HCT116 (cell line): ENCODE data around the gene POLR2A. TPM values are rescaled to one million over a fixed set of nuclear protein-coding genes. Genes with fewer than 3 reads are reported as not detected.

Experiments used
- ATAC-seq: fragments of 200-7000 bp; cut with Tn5 transposase; 2 replicates; pipeline ENCODE4 v1.9.1; 2020; ENCODE audit warnings: mild to moderate bottlenecking, moderate library complexity
- BruUV-seq: library from RNA; stranded (reverse); fragments of 400-500 nt; replicated peaks from 2 replicates; lab custom pipeline; 2021; lab: Mats Ljungman, UMichigan
- CTCF ChIA-PET: fragments of 300-600 bp; sonication (Branson Sonifier 250); formaldehyde crosslinking; loops from one replicate; lab custom pipeline; 2021; ENCODE audit warnings: antibody characterized with exemption; lab: Charles Lee
- POLR2A ChIA-PET: fragments of 300-600, 350-600 bp; sonication (Branson Sonifier 250); formaldehyde crosslinking; loops from one replicate; lab custom pipeline; 2021; ENCODE audit warnings: antibody characterized with exemption; lab: Charles Lee
- RAD21 ChIA-PET, 2 experiments: fragments of 300-600 bp; sonication (Branson Sonifier 250); formaldehyde crosslinking; loops; one replicate each; lab custom pipeline; 2023; ENCODE audit warnings: low total read pairs in 2 of 2; ENCODE audit not compliant: uncharacterized antibody in 2 of 2, unreplicated experiment in 2 of 2, low non-redundant PET in 1 of 2; lab: Charles Lee
- DNase-seq: peaks from one replicate; pipeline ENCODE4 v3.0.0-alpha.2; 2010; ENCODE audit warnings: low read depth, low spot score
- H2AFZ ChIP-seq: fragments of 200-600 bp; shearing (Covaris generic), sonication (generic); 2 replicates; pipeline ENCODE4 v1.6.1; 2017; ENCODE audit warnings: low read depth, mixed run types, mixed read lengths, antibody characterized with exemption, low read length; ENCODE audit not compliant: poor library complexity, severe bottlenecking
- H3K27ac ChIP-seq: 2 replicates; pipeline ENCODE4 v1.5.1; 2012; ENCODE audit warnings: low read depth, low read length
- H3K27me3 ChIP-seq: fragments of 200-600 bp; sonication (generic); 2 replicates; pipeline ENCODE4 v1.6.1; 2016; ENCODE audit warnings: mixed run types, low read length, mixed read lengths; ENCODE audit not compliant: insufficient read depth
- H3K36me3 ChIP-seq, 2 experiments: fragments of 200-500 bp in 1 of 2; fragments of 200-600 bp in 1 of 2; sonication (Bioruptor generic) in 1 of 2; sonication (generic) in 1 of 2; 2 replicates each; pipeline versions ENCODE4 v1.5.1 to v1.6.1; 2014 to 2016; ENCODE audit warnings: low read length in 2 of 2, inconsistent platforms in 1 of 2, mixed read lengths in 1 of 2, mixed run types in 1 of 2; ENCODE audit not compliant: insufficient read depth in 2 of 2, control insufficient read depth in 1 of 2
- H3K4me1 ChIP-seq, 2 experiments: fragments of 200-600 bp in 1 of 2; sonication (generic) in 1 of 2; 2 replicates each; pipeline versions ENCODE4 v1.5.1 to v1.6.1; 2012 to 2017; ENCODE audit warnings: low read length in 2 of 2, inconsistent platforms in 1 of 2, mild to moderate bottlenecking in 1 of 2, mixed read lengths in 1 of 2, mixed run types in 1 of 2, moderate library complexity in 1 of 2; ENCODE audit not compliant: insufficient read depth in 2 of 2, control insufficient read depth in 1 of 2
- H3K4me2 ChIP-seq: fragments of 200-600 bp; sonication (generic); 2 replicates; pipeline ENCODE4 v1.6.1; 2017; ENCODE audit warnings: mixed run types, low read length, mixed read lengths
- H3K4me3 ChIP-seq, 2 experiments: fragments of 200-600 bp in 1 of 2; sonication (generic) in 1 of 2; replicated peaks in 1 of 2; 2 replicates each; pipeline ENCODE4 v1.5.1; 2011 to 2016; ENCODE audit warnings: low read length in 2 of 2, control low read depth in 1 of 2, low read depth in 1 of 2, mild to moderate bottlenecking in 1 of 2, mixed read lengths in 1 of 2, mixed run types in 1 of 2
- H3K79me2 ChIP-seq: fragments of 200-600 bp; sonication (generic); 2 replicates; pipeline ENCODE4 v1.6.1; 2017; ENCODE audit warnings: mild to moderate bottlenecking, mixed run types, low read length, moderate library complexity, mixed read lengths; ENCODE audit not compliant: insufficient read depth
- H3K9ac ChIP-seq: fragments of 200-600 bp; sonication (generic); 2 replicates; pipeline ENCODE4 v1.6.1; 2016; ENCODE audit warnings: low read length, mixed read lengths
- H3K9me2 ChIP-seq: fragments of 200-600 bp; sonication (generic), shearing (Covaris generic); 2 replicates; pipeline ENCODE4 v1.6.1; 2017; ENCODE audit warnings: mixed run types, mild to moderate bottlenecking, moderate library complexity; ENCODE audit not compliant: insufficient read depth
- H3K9me3 ChIP-seq, 2 experiments: fragments of 200-500 bp in 1 of 2; fragments of 200-600 bp in 1 of 2; sonication (Bioruptor generic) in 1 of 2; sonication (generic) in 1 of 2; 2 replicates each; pipeline ENCODE4 v1.6.1; 2014 to 2017; ENCODE audit warnings: low read length in 2 of 2, mixed read lengths in 2 of 2, inconsistent platforms in 1 of 2, low read depth in 1 of 2, mild to moderate bottlenecking in 1 of 2, mixed run types in 1 of 2, moderate library complexity in 1 of 2; ENCODE audit not compliant: control insufficient read depth in 1 of 2, insufficient read depth in 1 of 2
- H4K20me1 ChIP-seq: fragments of 200-600 bp; sonication (generic), shearing (Covaris generic); 2 replicates; pipeline ENCODE4 v1.6.1; 2017; ENCODE audit warnings: mixed run types, mild to moderate bottlenecking, moderate library complexity; ENCODE audit not compliant: insufficient read depth
- CTCF ChIP-seq, 3 experiments: fragments of 200-600 bp in 1 of 3; sonication (generic) in 1 of 3; IDR thresholded peaks in 2 of 3; conservative IDR thresholded peaks in 1 of 3; 2 replicates each; pipeline ENCODE4 v1.5.1; 2012 to 2017; ENCODE audit warnings: low read depth in 2 of 3, low read length in 2 of 3, antibody characterized with exemption in 1 of 3, borderline replicate concordance in 1 of 3, control low read depth in 1 of 3, mild to moderate bottlenecking in 1 of 3, mixed read lengths in 1 of 3, mixed run types in 1 of 3, moderate library complexity in 1 of 3; ENCODE audit not compliant: insufficient read depth in 1 of 3
- REST ChIP-seq: IDR thresholded peaks from 2 replicates; pipeline ENCODE4 v1.6.1; 2012; ENCODE audit warnings: low read depth
- SRF ChIP-seq: IDR thresholded peaks from 2 replicates; pipeline ENCODE4 v1.6.1; 2012; ENCODE audit warnings: low read depth
- intact Hi-C: fragments of 100-400 bp; cut with micrococcal nuclease; formaldehyde crosslinking; loops from 2 replicates; pipeline ENCODE4 v1.10.0; 2022
- total RNA-seq: library from RNA; stranded (reverse); gene quantifications from one replicate; pipeline ENCODE4 v1.2.1, GENCODE V29; 2021; ENCODE audit not compliant: unreplicated experiment

POLR2A gene
- total RNA-seq, 1 experiment from 2014 or later: 205 TPM

GRCh38 chr17:7523033-7523432, 38.9 kb downstream of the POLR2A start:
- peak; percentile 8 for DNase-seq
- no peak overlapping the region for H3K4me2 ChIP-seq
- no peak overlapping the region for H2AFZ ChIP-seq
- H3K79me2 ChIP-seq: no peaks in the 10 kb centered on the region
- no peaks in the 10 kb centered on the region for H3K27me3 ChIP-seq
- H3K9me2 ChIP-seq: no peaks in the 10 kb centered on the region
- POLR2A ChIA-PET: no interaction called here
- no peak overlapping the region for H3K27ac ChIP-seq
- no peak overlapping the region for H3K9ac ChIP-seq
- TF ChIP-seq SRF (no peak), REST (no peak), CTCF (IDR thresholded peaks at IDR 0.05 in 2 of 3, conservative IDR thresholded peaks at IDR 0.05 in 1 of 3; ENCODE audit: borderline replicate concordance in 1 of 3, insufficient read depth in 1 of 3, low read depth in 2 of 3, low read length in 2 of 3) (peak; percentile 22 to 72 (median 52); a peak in 5 of 6 replicates)
- H3K36me3 ChIP-seq: no peaks in the 10 kb centered on the region
- H3K4me1 ChIP-seq: no peaks in the 10 kb centered on the region
- peak; percentile 85 for ATAC-seq
- H3K4me3 ChIP-seq: no peak overlapping the region
- RAD21 ChIA-PET: interaction anchor here in 1 of 2 experiments (0.6 kb wide), 1 partner anchor 17 kb away, joined by 3 read pairs; no protein-coding TSS in a partner anchor
- peaks cover 0 to under 1% of the 10 kb centered on the region in 2 experiments; a peak in 1 of 4 replicates for H3K9me3 ChIP-seq
- CTCF ChIA-PET: interaction anchor here (0.9 to 2.2 kb wide), 4 partner anchors 9 to 88 kb away, joined by 3 to 16 read pairs (median 6); partner anchors contain the start of gene TMEM102
- no TSS peak for BruUV-seq
- no peaks in the 10 kb centered on the region for H4K20me1 ChIP-seq
- intact Hi-C loops: no loop called here
